ENCODE measurements around the gene XYLT1.

The XYLT1 gene

DNA sequence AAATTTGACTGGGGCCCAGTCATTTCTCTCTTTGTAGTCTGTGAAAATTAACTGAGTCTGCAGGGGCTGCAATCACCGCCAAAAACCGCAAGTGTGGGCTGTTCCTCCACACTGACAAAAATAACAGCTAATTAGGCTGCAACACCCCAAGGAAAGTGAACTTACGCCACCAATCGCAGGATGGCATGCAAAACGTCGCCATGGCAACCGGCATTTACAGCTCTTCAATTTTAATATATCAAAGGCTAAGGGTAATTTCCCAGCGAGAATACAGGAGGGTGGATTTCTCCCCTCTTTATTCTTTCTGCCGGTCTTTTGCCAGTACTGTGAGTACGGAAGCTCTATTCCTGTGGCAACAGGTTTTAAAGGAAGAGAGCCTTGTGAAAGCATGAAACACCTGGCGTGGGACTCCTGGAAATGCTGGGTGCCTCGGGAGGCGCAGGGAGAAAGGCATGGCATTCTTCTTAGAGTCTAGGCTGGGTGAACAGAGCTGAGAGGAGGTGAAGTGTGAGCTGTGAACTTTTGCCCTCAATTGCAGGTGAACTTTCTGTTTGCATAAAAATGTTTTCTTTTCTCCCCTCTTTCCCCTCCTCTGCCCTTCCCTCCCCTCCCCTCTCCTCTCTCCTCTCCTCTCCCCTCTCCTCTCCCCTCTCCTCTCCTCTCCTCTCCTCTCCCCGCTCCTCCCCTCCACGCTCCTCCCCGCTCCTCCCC, 399.7 kb downstream of the XYLT1 start:
- DNase-seq: no peak

DNA sequence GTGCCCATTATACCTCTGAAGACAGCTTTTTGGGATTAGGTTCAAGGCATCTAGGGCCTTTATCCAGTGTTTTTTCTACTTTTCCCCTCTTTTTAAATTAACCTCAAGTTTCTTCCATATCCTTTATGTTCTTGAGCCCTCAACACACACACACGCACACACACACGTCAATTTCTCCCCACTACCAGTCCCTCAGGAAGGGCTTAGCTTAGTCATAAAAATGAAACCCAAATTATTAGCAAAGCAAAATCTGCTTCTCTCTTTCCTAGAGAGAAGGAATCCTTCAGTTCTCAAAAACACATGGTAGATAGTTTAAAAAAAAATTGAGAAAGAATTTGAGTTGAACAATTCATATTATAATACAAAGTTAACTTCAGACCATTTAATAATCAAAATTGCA, 401.1 kb downstream of the XYLT1 start:
- no peak for DNase-seq

DNA sequence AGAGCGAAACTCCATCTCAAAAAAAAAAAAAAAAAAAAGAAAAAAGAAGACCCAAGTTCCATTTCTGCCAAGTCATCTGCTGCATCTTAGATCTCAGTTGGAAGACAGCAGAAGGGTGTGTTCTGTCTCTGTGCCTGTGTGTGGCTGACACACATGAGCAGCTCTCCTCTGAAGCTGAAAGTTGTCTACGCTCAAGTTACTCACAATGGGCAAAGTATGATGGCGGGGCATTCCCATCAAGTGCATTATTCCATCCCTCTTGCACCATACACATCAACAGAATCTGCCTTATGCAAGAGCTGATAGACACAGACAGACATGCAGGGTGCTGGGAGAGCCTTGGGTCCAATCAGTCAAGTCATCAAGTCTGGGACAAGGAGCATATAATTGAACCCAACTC, 402.2 kb downstream of the XYLT1 start:
- no peak for DNase-seq

DNA sequence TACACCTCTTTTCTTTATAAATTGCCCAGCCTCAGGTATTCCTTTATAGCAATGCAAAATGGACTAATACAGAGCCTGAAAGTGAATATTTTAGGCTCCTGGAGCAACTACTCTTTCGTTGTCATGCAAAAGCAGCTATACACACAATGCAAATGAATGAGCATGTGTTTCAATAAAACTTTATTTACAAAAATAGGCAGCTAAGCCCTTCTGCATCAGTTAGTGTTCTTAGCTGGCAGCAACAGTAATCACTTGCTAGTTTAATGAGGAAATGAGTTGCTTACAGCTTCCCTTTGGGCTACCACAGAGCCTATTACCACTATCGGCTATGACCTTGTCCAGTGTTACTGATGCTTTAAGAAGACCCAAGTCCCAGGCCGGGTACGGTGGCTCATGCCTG, 402.9 kb downstream of the XYLT1 start:
- DNase-seq: no peak

DNA sequence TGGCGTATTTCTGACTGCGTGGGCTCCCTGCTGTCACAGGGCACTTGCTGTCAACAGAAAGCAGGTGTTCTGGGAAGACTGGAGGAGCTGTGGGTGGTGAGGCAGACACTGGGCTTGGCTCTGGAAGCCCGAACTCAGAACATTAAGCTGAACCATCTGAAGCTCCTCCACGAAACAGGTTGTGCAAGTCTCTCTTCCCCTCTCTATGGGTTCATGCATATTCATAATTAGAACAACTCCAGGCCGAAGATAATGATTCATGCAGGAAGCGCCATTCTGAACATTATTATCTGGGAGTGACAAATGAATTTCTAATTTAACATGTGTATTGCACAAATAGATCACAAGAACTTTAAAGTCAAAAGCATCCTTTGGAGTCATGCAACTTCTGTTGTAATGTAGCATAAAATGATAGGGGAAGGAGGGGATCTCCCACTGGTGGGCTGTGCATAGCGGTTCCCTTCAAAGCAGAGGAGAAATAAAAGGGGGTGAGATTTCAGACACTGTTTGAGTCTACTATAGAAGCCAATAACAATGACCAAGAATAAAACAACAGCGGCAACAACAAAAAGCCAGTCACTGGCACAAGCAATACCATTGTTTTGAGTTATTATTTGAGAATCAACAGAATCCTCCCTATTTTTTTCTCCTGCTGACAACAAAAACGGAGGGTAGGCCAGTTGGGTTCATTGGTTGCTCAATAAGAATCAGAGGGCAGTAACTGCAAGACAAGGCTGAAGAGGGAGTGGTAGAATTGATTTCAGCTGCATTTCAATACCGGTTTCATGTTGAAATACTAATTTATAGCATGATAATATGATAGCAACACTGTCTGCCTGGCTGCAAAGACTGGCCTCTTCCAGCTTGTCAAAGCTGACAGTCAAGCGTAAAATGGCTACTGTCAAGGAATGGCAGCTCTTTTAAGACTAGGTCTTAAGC, 407.3 kb downstream of the XYLT1 start:
- no peak for DNase-seq

DNA sequence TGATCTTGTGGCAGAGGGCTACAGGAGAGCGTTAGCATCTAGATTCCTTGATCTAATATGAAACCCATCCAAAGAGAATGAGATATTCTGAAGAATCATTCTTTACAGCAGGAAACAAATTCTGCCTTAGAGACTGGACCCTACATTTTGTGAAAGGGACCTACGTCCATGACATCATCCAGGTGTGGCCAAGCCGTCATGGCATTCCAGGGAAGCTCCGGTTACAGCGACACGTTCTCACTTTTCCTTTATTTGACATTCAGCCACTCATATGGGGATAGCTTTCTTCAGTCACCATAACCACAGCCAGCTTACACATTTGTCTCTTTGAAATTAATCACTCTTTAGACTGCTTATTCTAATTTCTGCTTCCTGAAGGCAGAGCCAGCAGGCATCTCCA, 408.1 kb downstream of the XYLT1 start:
- no peak for DNase-seq

DNA sequence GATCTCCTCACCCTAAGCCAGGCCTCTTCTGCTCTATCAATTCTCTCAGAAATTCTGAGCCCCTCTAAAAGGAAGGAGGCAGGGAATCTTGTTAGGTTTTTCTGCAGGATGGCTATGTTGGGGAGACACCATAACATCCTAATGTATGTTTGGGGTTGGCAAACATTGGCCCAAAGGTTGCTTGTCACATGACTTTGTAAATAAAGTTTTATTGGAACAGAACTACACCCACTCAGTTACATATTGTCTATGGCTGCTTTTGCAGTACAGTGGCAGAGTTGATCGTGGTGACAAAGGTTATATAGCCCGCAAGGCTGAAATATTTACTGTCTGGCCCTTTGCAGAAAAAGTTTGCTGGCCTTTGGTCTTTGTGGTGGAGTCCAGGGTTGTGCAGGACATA, 409.4 kb downstream of the XYLT1 start:
- no peak for DNase-seq

DNA sequence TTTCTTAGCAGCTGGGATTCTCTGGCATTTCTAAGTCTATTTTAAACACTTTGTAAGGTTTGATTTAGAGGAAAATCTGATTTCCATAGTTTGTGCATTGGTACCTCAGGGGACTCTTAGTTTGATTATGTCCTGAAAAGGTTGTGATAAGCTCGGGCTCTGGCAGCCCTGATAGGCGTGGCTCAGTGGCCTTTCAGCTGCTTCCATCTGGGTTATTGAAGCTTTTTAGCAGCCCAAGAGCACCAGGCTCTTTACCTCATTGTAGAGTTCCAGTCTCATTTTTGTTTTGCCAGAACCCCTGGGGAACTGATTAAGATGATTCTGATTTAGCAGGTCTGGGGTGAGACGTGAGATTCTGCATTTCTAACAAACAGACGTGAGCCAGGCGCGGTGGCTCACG, 412.3 kb downstream of the XYLT1 start:
- no peak for DNase-seq

DNA sequence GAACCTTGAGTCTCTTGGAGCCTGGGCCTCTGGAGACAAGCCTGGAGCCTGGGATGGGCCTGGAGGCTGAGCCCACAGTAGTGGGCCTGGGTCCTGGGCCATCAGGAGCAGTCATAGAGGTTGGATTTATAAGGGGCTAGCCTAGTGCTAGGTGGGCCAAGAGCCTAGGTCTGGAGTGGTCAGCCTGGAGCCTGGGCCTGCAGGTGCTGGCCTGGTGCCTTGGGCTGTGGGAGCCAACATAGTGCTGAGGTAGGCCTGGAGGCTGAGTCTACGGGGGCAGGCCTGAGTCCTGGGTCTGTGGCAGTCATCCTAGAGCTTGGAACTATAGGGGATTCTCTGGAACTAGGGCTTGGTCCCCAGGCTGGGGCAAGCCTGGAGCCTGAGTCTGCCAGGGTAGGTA, 414.1 kb downstream of the XYLT1 start:
- no peak for DNase-seq

DNA sequence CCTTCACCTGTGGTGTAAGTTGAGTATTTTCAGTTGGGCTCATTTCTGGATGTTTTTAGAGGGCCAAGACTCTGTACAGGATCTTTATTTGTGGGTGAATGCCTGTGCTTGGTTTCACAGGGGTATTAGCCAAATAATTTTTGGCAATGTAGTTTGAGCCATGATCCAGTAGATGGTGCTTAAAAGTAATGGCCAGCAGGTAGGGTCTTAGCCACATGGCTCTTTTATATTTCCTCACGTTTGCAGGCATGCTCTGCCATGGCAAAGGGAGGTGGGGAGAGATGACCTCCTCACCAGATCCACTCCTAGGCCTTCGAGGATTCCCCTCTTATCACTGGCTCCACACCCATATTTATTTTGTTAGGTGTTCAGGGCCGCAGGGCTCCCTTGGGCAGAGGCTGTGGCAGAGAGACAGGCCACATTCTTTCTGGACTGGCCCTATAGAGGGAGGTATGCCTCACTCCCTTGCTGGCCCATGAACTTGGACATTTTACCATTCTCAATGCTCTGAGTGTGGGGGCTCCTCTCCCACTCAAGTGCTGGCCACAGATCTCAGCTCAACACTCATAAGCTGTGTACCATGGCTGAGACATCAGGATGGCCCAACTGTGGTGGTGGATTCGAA, 417.1 kb downstream of the XYLT1 start:
- no peak for DNase-seq
